Stimulated activated CD8-positive, alpha-beta memory T cell treated with anti-CD3 and anti-CD28 coated beads, Interleukin-2, amount 100 ng/mL, for 1 hour (primary cell): ENCODE results near the gene VTI1A.

Experiments used
- DNase-seq, 2 donors: peaks; one replicate each; pipeline ENCODE4 v3.0.0-alpha.2; 2020; ENCODE audit warnings: low read depth in 2 of 2

The VTI1A gene

GRCh38 chr10:112679392-112679791 lies 232.4 kb downstream of the VTI1A start:
- no peak for DNase-seq

GRCh38 chr10:112680586-112680985 lies 233.6 kb downstream of the VTI1A start:
- DNase-seq, result no peak

DNA sequence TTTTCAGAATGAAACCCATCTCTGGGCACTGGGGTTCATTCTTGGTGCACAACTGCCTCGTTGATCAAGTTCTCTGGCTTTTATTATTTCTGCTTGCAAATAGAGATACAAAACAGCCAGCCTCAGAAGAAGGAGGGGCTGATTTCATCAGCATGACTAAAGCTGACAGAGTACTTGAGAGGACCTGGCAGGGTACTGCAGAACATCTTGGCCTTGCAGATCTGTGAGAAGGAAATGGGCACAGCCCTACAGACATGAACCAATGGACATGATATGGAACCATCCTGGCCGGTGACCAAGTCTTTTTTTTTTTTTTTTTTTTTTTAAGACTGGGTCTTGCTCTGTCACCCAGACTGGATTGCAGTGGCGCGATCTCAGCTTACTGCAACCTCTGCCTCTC lies 240.6 kb downstream of the VTI1A start:
- DNase-seq, result no peak

DNA sequence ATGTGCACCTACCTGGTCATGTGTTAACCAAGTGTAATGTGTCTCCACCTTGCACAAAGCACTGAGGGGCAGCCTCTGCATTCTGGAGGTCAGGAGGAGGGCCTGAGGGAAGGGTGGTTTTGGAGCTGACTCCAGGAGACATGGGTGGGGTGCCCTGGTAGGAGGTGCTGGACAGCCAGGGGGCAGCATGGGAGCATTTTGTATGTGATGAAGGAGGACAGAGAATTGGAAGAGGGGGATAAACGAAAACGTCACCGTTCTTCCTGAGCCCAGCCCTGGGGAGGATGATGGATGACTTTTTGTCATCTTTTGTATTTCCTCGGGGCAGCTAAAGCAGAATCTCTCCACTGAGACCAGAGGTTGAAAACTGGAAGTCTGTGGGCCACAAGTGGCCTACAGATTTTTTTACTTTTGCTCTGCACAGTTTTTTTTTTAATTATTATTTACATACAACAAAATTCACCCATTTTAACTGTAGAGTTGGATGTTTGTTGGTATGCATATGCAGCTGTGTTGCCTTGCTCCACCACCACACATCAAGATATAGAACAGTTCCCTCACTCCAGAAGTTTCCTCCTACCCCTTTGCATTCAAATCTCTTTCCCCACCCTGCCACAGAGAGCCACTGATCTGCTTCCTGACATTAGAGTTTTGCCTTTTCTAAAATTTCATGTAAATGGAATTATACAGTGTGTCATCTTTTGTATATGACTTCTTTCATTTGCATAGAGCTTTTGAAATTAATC lies 242.5 kb downstream of the VTI1A start:
- no peak for DNase-seq

GRCh38 chr10:112695539-112695938 lies 248.5 kb downstream of the VTI1A start:
- no peak for DNase-seq

GRCh38 chr10:112696592-112696991 lies 249.6 kb downstream of the VTI1A start:
- DNase-seq, result no peak

DNA sequence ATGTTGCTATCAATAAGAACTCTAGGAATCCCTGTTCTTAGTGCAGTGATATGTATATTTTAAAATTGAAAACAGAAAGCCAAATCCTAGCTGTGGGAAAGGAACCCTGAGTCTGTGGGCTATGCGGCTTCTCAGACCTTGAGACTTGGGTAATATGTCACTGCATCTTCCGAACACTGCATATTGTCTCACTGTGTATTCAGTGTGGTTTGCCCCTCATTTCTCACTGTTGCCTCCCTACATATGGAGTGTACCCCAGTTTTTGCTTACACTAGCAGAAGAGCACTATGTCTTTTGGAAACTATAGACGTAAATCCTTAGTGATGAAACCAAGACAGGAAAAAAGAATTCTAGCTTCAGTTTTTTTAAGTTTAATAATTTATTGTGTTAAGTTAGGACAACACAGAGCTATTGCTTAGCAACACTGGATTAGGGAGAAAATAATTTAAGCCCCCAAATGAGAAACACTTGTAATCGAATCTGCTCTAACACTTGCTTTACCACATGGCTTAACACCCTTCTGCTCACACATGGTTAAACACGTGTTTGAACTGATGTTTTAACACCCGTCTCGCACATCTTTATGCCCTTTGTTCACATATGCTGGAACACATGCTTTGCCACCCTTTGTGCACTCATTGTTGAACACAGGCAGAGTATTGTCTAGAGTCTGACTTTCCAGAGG lies 251.3 kb downstream of the VTI1A start:
- no peak for DNase-seq

GRCh38 chr10:112698818-112699164 lies 251.8 kb downstream of the VTI1A start:
- DNase-seq, result no peak

DNA sequence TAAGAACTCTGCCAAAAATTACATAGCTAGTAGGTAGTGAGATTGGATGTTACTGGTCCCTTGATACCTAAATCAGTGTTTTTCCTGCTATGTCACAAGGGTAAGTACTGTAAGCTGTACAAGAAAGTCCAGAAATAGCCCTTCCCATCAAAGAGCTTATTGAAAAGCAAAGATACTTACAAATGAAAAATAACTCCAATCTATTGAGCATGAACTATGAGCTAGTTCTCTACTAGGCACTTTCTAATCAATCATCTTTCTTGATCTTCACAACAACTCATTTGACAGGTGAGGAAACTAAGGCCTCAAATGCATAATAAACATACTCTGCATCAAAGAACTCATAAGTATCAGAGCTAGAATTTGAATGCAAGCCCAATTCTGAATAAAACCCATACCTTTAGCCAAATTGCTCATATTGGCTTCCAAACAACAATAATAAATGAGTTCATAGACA lies 253.2 kb downstream of the VTI1A start:
- no peak for DNase-seq

GRCh38 chr10:112701211-112701877 lies 254.3 kb downstream of the VTI1A start:
- DNase-seq, result no peak

- no peak for DNase-seq
These were observed 254.9 kb downstream of the VTI1A start for GRCh38 chr10:112701878-112702255.

DNA sequence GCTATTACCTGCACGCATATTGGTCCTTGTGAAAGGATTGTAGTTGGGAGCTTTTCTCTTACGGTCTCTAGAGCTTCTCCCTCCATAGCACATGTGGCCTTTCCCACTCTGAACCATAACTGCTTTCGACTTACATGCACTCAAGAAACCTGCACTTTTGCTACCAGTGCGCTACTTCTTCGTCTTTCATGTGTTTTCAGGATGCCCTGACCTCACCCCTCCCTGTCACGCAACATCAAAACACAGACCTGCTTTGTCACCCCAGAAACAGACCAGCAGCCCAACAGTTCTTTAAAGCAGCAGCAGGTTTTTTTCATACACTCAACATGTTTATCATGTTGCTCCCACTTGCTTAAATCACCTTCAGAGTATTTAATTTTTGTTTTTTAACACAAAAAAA lies 259.6 kb downstream of the VTI1A start:
- no peak for DNase-seq

GRCh38 chr10:112708461-112708860 lies 261.4 kb downstream of the VTI1A start:
- no peak for DNase-seq

- DNase-seq, result no peak
These were observed 263.5 kb downstream of the VTI1A start for GRCh38 chr10:112710528-112710927.

GRCh38 chr10:112711366-112711765 lies 264.4 kb downstream of the VTI1A start:
- no peak for DNase-seq

- DNase-seq, result no peak
These were observed 265.5 kb downstream of the VTI1A start for GRCh38 chr10:112712536-112712935.

DNA sequence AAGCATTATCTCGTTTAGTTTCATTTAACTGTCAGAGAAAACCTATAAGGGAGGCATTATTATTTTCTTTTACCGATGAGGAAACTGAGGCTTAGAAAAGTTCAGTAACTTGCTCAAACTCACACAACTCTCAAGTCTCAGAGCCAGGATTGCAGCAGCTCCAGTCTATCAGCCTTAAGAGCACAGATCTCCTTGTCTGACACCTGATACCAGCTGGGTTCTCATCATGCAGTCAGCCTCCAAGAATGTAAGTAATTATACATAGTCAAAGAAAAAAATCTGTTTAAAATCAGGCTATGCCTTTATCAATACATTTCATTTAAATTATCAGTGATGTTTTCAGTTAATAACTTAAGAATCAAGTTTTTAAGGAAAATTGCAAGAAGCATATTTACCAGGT lies 266.4 kb downstream of the VTI1A start:
- DNase-seq, result no peak

GRCh38 chr10:112715581-112715980 lies 268.6 kb downstream of the VTI1A start:
- DNase-seq, result no peak

DNA sequence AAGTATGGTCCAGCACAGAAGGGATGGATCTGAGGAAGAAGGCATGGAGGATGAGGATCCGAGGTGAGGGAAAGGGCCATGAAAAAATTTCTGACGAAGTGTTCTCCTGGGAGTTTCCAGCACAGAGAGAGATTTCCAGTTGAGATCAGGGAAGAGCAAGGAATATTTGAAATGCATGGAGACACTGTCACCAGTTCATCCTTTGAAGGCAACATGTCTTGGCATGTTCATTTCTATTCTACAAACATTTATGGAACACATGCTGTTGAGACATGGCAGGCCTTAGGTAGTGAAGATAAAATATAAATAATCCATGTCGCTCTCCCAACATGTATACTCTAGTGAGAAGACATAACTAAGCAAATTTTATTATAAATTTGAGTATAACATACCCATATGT lies 269.1 kb downstream of the VTI1A start:
- DNase-seq, result no peak

- DNase-seq, result no peak
These were observed 270.0 kb downstream of the VTI1A start for GRCh38 chr10:112716924-112717413.

GRCh38 chr10:112720178-112720577 lies 273.2 kb downstream of the VTI1A start:
- DNase-seq, result no peak

GRCh38 chr10:112721080-112721698 lies 274.2 kb downstream of the VTI1A start:
- DNase-seq, result no peak
